Cardiac muscle cell (in vitro differentiated cells and primary cell): Measurements from ENCODE around the gene LHX6. TPM values are rescaled to one million over a fixed set of nuclear protein-coding genes. Genes with fewer than 3 reads are reported as not detected.

Experiments
- DNase-seq, 2 donors: peaks; one replicate each; pipeline versions ENCODE4 v3.0.0 to v3.0.0-alpha.2; 2010 to 2017; ENCODE audit warnings: low read depth in 1 of 2, low spot score in 1 of 2
- H3K27ac ChIP-seq: fragments of 200-600 bp; sonication (generic); 2 replicates; pipeline ENCODE4 v1.5.1; 2016
- H3K27me3 ChIP-seq: fragments of 200-600 bp; sonication (generic); 2 replicates; pipeline ENCODE4 v1.6.0; 2016; ENCODE audit warnings: control low read depth
- H3K36me3 ChIP-seq: fragments of 200-600 bp; sonication (generic); 2 replicates; pipeline ENCODE4 v1.5.1; 2016; ENCODE audit warnings: control low read depth
- H3K4me1 ChIP-seq: fragments of 200-600 bp; sonication (generic); 2 replicates; pipeline ENCODE4 v1.8.1; 2017; ENCODE audit warnings: low read depth, mild to moderate bottlenecking, mixed run types
- H3K4me3 ChIP-seq: fragments of 200-600 bp; sonication (generic); 2 replicates; pipeline ENCODE4 v1.5.1; 2016; ENCODE audit warnings: mild to moderate bottlenecking
- H3K9me3 ChIP-seq: fragments of 200-600 bp; sonication (generic); 2 replicates; pipeline ENCODE4 v1.5.1; 2017; ENCODE audit warnings: low read depth, mild to moderate bottlenecking, control low read depth
- CTCF ChIP-seq: IDR thresholded peaks from 2 replicates; pipeline ENCODE4 v1.5.1; 2012; ENCODE audit warnings: low read depth, mild to moderate bottlenecking, low read length
- polyA plus RNA-seq: library from polyadenylated mRNA; unstranded; fragments of >200 nt; fragmentation: Nextera tagmentation; extraction: Ambion mirVana; gene quantifications from 2 replicates; pipeline ENCODE4 v1.2.1, GENCODE V29; 2016
- total RNA-seq: library from RNA; depleted of rRNA; stranded (reverse); fragments of >200 nt; gene quantifications from 2 replicates; pipeline ENCODE4 v1.2.3, GENCODE V29; 2016

LHX6 gene
- total and polyA plus RNA-seq, 2 experiments from 2014 or later = 0.12 TPM; not detected in 1

- Histone ChIP-seq H3K9me3 (no peaks in the 10 kb centered on the region), H3K27ac (no peak overlapping the region), H3K4me3 (no peak overlapping the region), H3K36me3 (no peaks in the 10 kb centered on the region), H3K4me1 (no peaks in the 10 kb centered on the region), H3K27me3 (no peaks in the 10 kb centered on the region)
- DNase-seq = no peak
- TF ChIP-seq CTCF = no peak
These were observed 41.8 kb downstream of the LHX6 start for GRCh38 chr9:122186777-122187470.

- no peaks in the 10 kb centered on the region for H3K27me3 ChIP-seq
- H3K4me1 ChIP-seq = no peaks in the 10 kb centered on the region
- H3K36me3 ChIP-seq = no peaks in the 10 kb centered on the region
- DNase-seq = peak in 1 of 2 donors; percentile 36
- no peaks in the 10 kb centered on the region for H3K9me3 ChIP-seq
- H3K4me3 ChIP-seq = no peak overlapping the region
- TF ChIP-seq CTCF = no peak
- H3K27ac ChIP-seq = no peak overlapping the region
These were observed 42.5 kb downstream of the LHX6 start for GRCh38 chr9:122186301-122186700.

- TF ChIP-seq CTCF = no peak
- no peak for DNase-seq
- no peak overlapping the region for H3K4me3 ChIP-seq
- no peaks in the 10 kb centered on the region for H3K9me3 ChIP-seq
- H3K4me1 ChIP-seq = no peaks in the 10 kb centered on the region
- H3K27ac ChIP-seq = no peak overlapping the region
- H3K27me3 ChIP-seq = no peaks in the 10 kb centered on the region
- no peaks in the 10 kb centered on the region for H3K36me3 ChIP-seq
These were observed 44.2 kb downstream of the LHX6 start for GRCh38 chr9:122184551-122184950.

GRCh38 chr9:122183501-122183900 lies 45.3 kb downstream of the LHX6 start:
- H3K36me3 ChIP-seq = no peaks in the 10 kb centered on the region
- no peak for DNase-seq
- H3K27me3 ChIP-seq = no peaks in the 10 kb centered on the region
- H3K27ac ChIP-seq = no peak overlapping the region
- no peaks in the 10 kb centered on the region for H3K4me1 ChIP-seq
- no peak overlapping the region for H3K4me3 ChIP-seq
- no peaks in the 10 kb centered on the region for H3K9me3 ChIP-seq
- no peak for TF ChIP-seq CTCF

- H3K4me1 ChIP-seq = no peaks in the 10 kb centered on the region
- no peak overlapping the region for H3K27ac ChIP-seq
- H3K9me3 ChIP-seq = no peaks in the 10 kb centered on the region
- peak in 1 of 2 donors; percentile 83 for DNase-seq
- TF ChIP-seq CTCF = no peak
- H3K4me3 ChIP-seq = no peak overlapping the region
- no peaks in the 10 kb centered on the region for H3K36me3 ChIP-seq
- H3K27me3 ChIP-seq = no peaks in the 10 kb centered on the region
These were observed 48.1 kb downstream of the LHX6 start for GRCh38 chr9:122180633-122181032.
